Measurements from ENCODE around the gene ATG2B.
"Not testable (repeated sequence)": the region's sequence is repeated elsewhere in the genome, so short reads cannot be mapped to it uniquely, and the experiment has no call there.

The ATG2B gene

GRCh38 chr14:96370528-96370927 is 7.4 kb upstream of the ATG2B start:
- no peak for DNase-seq

GRCh38 chr14:96368534-96368933 is 5.4 kb upstream of the ATG2B start:
- no peak for DNase-seq

- no peak for DNase-seq
These were observed 1.8 kb upstream of the ATG2B start for GRCh38 chr14:96364962-96365361.

DNA sequence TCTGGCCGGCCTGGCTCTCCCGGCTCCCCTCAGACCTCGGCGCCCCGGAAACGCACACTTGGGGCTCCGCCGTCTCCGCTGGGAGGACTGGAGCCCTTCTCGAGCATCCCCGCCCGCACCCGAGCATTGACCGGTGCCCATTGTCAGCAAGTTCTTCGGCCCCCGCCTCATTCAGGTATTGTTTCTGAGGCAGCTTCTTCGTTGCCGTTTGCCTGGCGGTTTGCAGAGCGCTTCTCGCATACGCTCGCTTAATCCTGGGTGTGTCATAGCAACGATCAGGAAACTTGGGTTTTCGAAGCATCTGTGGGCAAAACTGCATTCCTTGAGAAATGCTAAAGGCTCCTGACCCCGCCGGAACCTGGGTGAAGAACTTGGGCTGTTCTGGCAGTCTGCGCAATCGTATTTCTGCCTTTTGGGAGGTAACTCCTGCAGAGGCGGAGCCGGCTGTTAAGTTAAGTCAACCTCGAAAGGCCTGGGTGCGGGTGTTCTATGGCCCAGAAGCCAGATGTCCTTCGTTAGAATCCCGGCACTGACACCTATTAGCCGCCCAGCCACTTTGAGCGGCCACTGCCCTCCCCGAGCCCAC is 703 bp upstream of the ATG2B start:
- DNase-seq = peak; percentile 23

DNA sequence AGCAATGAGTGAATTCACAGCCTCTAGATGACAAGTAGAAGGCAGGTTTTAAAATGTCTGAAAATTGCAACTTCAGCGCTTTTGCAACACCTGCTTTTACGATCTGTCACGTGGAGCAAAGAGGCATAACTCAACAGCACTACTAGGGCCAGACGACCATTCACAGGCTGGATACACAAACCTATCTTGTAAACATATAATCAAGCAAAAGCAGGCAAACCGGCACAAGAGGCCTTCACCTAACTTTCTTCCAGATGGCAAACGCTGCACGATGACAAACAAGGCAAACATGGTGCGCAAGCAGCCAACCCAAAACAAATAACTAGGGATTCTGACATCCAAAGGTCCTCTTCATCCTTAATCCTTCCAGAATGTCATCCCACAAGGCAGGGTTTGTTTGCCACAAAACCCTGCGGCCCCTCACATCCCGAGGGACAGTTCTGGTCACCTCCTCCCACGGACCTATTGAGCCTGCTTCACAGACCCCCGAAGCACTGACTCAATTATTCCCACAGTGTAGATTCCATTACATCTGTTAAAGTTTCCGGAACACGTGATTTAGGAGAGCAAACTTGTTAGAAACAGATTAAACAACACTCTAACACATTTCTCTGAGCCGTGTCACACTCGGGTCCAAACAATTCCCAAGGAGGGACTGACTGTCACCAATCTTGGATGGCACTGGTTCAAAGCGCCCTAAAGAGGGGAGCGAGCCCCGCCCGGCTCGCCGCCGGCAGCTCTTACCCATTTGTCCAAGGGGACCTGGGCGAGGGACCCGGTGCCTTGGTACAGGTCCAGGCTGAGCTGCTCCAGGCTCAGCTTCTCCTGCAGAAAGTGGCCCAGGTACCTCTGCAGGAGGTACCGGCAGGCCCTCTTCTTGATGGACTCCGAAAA is 823 bp downstream of the ATG2B start:
- DNase-seq = peak; percentile 75

DNA sequence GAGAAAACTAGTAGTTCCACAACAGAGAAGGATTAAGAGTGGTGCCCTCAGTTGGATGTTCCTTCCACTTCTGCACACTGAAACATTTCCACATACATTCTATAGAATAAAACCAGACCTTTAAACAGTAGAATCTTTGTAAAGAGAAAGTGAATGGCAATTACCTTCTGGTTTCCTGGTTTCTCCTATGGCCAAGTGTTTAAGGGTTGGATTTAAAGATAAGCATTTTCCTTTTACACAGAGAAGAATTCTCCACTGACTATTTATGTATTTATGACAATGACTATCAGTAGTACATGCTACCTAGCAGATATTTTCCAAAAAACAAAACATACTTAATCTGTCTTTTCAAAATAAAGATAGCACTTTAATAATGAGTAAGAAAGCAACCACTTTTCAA is 3.2 kb downstream of the ATG2B start:
- no peak for DNase-seq

DNA sequence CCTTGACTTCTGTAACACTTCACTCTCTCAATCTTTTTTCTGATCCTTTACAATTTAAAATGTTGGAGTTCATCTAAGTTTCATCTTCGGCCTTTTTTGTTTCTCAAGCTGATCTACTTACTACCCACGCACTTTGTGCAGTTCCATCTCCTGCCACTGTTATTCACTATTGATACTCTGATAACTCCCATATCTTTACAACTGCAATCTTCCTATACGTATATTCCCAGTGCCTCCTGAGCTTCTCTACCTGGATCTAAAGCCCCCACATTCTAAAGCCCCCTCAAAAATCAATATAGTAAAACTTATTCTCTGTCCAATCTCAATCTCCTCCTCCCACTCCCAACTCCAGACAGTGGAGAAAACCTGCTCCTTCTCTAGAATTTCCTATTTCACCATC is 5.9 kb downstream of the ATG2B start:
- DNase-seq = no peak

DNA sequence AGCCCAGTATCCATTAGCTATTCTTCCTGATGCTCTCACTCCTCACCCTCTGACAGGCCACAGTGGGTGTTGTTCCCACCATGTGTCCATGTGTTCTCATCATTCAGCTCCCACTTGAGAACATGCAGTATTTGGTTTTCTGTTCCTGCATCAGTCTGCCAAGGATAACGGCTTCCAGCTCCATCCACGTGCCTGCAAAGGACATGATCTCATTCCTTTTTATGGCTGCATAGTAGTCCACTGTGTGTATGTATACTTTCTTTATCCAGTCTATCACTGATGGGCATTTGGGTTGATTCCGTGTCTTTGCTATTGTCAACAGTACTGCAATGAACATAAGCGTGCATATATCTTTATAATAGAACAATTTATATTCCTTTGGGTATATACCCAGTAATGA is 8.9 kb downstream of the ATG2B start:
- DNase-seq = no peak

DNA sequence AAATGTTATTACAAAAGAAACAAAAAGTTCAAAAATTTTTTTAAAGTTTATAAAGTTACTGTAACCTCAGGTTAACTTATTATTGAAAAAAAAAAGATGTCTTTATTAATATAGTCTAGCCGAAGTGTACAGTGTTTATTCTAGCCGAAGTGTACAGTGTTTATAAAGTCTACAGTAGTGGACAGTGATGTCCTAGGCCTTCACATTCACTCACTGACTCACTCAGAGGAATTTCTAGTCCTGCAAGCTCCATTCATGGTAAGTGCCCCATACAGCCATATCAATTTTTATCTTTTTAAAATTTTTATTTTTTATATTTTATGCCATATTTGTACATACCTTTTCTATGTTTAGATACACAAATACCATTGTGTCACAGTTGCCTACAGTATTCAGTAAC is 10.4 kb downstream of the ATG2B start:
- DNase-seq = no peak

DNA sequence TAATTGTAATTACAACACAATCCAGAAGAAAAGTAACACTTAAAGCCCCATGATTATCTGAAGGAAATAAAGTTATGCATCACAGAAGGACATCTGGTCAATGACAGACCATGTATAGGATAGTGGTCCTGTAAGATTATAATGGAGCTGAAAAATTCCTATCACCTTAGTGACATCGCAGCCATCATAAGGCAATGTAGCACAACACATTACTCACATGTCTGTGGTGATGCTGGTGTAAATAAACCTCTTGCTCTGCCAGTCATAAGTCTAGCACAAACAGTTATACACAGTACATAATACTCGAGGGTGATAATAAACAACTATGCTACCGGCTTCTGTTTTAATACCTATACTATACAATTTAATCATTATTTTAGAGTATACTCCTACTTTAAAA is 11.2 kb downstream of the ATG2B start:
- no peak for DNase-seq

DNA sequence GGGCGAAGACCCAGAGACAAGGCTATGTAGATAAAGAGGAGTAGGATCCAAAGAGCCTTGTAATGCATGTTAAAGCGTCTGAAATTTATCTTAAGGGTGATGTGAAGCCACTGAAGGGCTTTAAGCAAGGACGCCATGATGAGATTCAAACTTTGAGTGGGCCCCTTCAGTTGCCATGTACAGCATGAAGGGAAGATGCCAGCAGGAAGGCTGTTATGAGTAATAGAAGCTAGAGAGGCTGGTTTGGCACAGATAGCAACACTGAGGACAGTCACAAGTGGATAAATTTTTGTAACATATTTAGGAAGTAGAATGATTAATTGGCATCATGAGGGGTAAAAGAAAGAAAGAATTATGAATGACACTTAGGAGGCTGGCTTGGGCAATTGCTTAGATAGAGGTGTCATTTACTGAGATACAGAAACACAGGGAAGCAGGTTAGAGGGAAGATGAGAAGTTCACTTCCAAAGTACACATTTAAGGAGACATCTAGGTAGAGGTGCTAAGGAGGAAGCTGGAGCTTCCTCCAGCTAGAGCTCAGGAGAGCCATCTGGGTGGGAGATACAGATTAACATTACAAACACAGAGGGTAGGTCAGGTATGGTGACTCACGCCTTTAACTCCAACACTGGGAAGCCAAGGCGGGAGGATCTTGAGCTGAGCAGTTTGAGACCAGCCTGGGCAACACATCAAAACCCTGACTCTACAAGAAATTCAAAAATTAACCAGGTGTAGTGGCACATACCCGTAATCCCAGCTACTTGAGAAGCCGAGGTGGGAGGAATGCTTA is 13.7 kb downstream of the ATG2B start:
- DNase-seq = no peak

DNA sequence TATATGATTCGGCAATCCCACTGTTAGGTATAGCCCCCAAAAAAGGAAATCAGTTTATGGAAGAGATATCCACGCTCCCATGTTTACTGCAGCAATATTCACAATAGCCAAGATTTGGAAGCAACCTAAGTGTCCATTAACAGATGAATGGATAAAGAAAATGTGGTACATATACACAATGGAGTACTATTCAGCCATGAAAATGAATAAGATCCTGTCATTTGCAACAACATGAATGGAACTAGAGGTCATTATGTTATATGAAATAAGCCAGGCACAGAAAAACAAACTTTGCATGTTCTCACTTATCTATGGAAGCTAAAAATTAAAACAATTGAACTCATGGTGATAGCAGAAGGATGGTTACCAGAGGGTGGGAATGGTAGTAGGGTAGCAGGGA is 15.2 kb downstream of the ATG2B start:
- DNase-seq = not testable (repeated sequence)

- DNase-seq = no peak
These were observed 17.5 kb downstream of the ATG2B start for GRCh38 chr14:96345669-96346068.

GRCh38 chr14:96341323-96341722 is 21.8 kb downstream of the ATG2B start:
- DNase-seq = no peak

GRCh38 chr14:96338551-96338950 is 24.6 kb downstream of the ATG2B start:
- no peak for DNase-seq

DNA sequence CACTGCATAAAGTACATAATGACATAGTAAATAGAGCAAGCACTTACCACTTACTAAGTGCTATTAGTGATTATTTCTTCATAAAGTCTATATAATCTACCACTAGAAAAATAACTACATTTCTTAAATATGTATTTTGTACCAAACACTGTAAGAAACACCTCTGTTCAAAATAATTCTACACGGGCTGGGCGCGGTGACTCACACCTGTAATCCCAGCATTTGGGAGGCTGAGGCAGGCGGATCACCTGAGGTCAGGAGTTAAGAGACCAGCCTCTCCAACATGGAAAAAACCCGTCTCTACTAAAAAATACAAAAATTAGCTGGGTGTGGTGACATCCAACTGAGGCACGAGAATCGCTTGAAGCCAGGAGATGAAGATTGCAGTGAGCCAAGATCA is 38.9 kb downstream of the ATG2B start:
- DNase-seq = no peak

- DNase-seq = no peak
These were observed 42.5 kb downstream of the ATG2B start for GRCh38 chr14:96320605-96321004.

DNA sequence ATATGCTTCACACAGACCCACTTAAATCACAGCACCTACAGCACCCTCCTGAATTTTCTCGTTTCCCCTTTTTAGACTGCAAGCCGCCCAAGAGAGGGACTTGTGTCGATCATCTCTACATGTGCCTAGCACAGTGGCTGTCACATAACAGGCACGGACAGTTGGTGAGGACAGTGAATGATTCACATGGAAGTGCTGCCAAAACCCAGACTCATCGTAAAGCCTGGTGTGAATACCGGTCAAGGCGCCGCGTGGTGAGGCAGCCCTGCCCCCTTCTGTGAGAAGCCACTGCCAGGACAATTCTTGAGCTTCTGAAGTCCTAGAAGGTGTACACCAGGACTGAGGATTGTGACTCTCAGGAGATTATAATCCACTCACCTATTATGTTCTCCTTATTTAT is 44.3 kb downstream of the ATG2B start:
- no peak for DNase-seq

GRCh38 chr14:96316087-96316486 is 47.1 kb downstream of the ATG2B start:
- DNase-seq = no peak

DNA sequence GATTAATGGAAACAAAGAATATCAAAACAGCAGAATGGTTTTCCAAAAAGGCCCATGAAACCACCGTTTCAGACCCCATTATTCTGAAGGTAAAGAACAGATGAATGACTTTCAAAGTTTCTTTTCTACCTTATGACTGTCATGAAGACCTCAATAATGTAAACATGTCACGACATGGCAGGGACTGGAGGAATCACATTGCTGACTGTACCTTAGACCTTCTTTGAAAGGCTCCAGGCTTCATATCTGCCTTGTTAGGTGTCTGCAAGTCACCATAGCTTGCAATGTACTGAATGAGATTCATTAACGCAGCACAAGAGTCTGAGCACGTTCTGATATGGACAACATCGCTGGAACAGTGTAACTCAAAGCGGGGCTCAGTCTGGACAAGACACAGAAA is 52.2 kb downstream of the ATG2B start:
- DNase-seq = no peak

DNA sequence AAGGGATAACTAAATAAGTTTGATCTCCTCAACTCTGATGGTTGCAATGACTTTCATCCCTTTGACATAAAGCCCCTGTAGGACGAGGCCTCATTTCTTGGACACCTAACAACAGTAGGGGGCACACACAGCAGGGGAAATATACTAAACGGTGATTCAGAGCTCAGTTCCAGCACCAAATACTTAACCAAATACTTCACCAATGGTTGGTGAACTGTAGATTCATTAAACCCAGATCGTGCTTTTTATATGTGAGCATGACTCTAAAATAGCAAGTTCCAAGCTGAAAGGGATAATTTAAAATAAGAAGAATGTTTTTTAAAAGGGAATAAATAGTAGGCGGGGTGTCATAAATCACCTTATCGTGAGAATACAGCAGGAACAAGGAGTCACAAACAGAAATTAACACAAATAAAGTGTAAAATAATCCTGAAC is 53.2 kb downstream of the ATG2B start:
- no peak for DNase-seq

- DNase-seq = no peak
These were observed 53.8 kb downstream of the ATG2B start for GRCh38 chr14:96309133-96309895.

DNA sequence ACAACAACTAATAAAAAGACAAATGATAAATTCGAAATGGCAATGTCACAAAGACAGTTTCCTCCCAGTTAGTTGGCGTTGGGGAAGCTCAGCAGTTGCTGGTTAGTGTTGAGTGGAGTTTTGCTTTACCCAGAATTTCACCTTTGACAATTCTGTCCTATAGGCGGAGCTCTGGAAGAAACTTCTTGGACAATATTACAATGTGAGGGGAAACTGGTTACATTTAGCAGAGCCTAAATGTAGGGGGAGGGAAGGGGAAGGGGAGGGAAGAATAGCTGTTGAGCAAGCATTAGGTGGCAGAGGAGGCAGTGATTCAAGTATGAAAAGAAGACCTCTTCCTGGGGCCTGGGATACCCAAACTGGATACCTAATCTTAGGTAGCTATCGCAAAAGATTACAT is 55.7 kb downstream of the ATG2B start:
- no peak for DNase-seq
